NCI-H146 treated with DMSO at 0.1 percent for 48 hours (cell line): ENCODE measurements around the gene SYT1.
"Not testable (repeated sequence)": the region's sequence is repeated elsewhere in the genome, so short reads cannot be mapped to it uniquely, and the experiment has no call there.

ENCODE experiments used
- DNase-seq: peaks from one replicate; lab custom pipeline; 2025; ENCODE audit not compliant: unreplicated experiment; lab: John Stamatoyannopoulos, UW

The SYT1 gene

GRCh38 chr12:78864403-78864869, at the start of gene SYT1:
TSS of gene SYT1 (plus strand) at chr12:78864774.
- DNase-seq: peak; percentile 97

GRCh38 chr12:78818487-78818886, 46.1 kb upstream of the SYT1 start:
- no peak for DNase-seq

- DNase-seq: no peak
These were observed 43.6 kb upstream of the SYT1 start for GRCh38 chr12:78820946-78821345.

GRCh38 chr12:78824918-78825317, 39.7 kb upstream of the SYT1 start:
- DNase-seq: no peak

GRCh38 chr12:78829690-78830089, 34.9 kb upstream of the SYT1 start:
- DNase-seq: no peak

GRCh38 chr12:78835493-78835892, 29.1 kb upstream of the SYT1 start:
- no peak for DNase-seq

- not testable (repeated sequence) for DNase-seq
These were observed 24.0 kb upstream of the SYT1 start for GRCh38 chr12:78840518-78841019.

GRCh38 chr12:78853231-78853630, 11.3 kb upstream of the SYT1 start:
- DNase-seq: no peak

GRCh38 chr12:78863482-78864402, 832 bp upstream of the SYT1 start:
- peak; percentile 89 for DNase-seq

GRCh38 chr12:78864870-78865463, 393 bp downstream of the SYT1 start:
- DNase-seq: peak; percentile 74

GRCh38 chr12:78865516-78865915, 942 bp downstream of the SYT1 start:
- no peak for DNase-seq

- DNase-seq: no peak
These were observed 1.9 kb downstream of the SYT1 start for GRCh38 chr12:78866518-78866917.

GRCh38 chr12:78870539-78870938, 6.0 kb downstream of the SYT1 start:
- no peak for DNase-seq

- no peak for DNase-seq
These were observed 7.0 kb downstream of the SYT1 start for GRCh38 chr12:78871566-78871965.

- DNase-seq: no peak
These were observed 13.9 kb downstream of the SYT1 start for GRCh38 chr12:78878459-78878858.

GRCh38 chr12:78878866-78879265, 14.3 kb downstream of the SYT1 start:
- no peak for DNase-seq

GRCh38 chr12:78880078-78880477, 15.5 kb downstream of the SYT1 start:
- no peak for DNase-seq

GRCh38 chr12:78881685-78882084, 17.1 kb downstream of the SYT1 start:
- DNase-seq: no peak

GRCh38 chr12:78885466-78885865, 20.9 kb downstream of the SYT1 start:
- peak; percentile 46 for DNase-seq

GRCh38 chr12:78886719-78887407, 22.3 kb downstream of the SYT1 start:
- no peak for DNase-seq

- no peak for DNase-seq
These were observed 22.9 kb downstream of the SYT1 start for GRCh38 chr12:78887444-78887843.
